GM23338 (cell line): ENCODE results near the gene MEMO1. TPM values are rescaled to one million over a fixed set of nuclear protein-coding genes. Genes with fewer than 3 reads are reported as not detected.

Experiments
- ATAC-seq: fragments of 200-7000 bp; cut with Tn5 transposase; 3 replicates; pipeline ENCODE4 v1.9.1; 2020
- DNase-seq: peaks from one replicate; pipeline ENCODE4 v3.0.0-alpha.2; 2015; ENCODE audit warnings: low spot score
- H2AFZ ChIP-seq: fragments of 200-600 bp; sonication (generic); 2 replicates; pipeline ENCODE4 v1.8.0; 2016; ENCODE audit warnings: antibody characterized with exemption, mild to moderate bottlenecking, moderate library complexity
- H3F3A ChIP-seq: fragments of 200-600 bp; sonication (generic); replicated peaks from 2 replicates; pipeline ENCODE4 v1.8.0; 2017; ENCODE audit warnings: antibody characterized with exemption, mixed run types, low read depth
- H3K27ac ChIP-seq: fragments of 200-600 bp; sonication (generic); 2 replicates; pipeline ENCODE4 v1.6.1; 2016; ENCODE audit warnings: low read depth
- H3K27me3 ChIP-seq: fragments of 200-600 bp; sonication (generic); 2 replicates; pipeline ENCODE4 v1.8.0; 2016; ENCODE audit warnings: mild to moderate bottlenecking, mixed run types, moderate library complexity; ENCODE audit not compliant: insufficient read depth
- H3K36me3 ChIP-seq: fragments of 200-600 bp; sonication (generic); 2 replicates; pipeline ENCODE4 v1.8.0; 2016; ENCODE audit warnings: mild to moderate bottlenecking; ENCODE audit not compliant: insufficient read depth
- H3K4me1 ChIP-seq: fragments of 200-600 bp; sonication (generic); 2 replicates; pipeline ENCODE4 v1.8.0; 2016; ENCODE audit warnings: mild to moderate bottlenecking, moderate library complexity; ENCODE audit not compliant: insufficient read depth
- H3K4me2 ChIP-seq: fragments of 200-600 bp; sonication (generic); 2 replicates; pipeline ENCODE4 v1.7.1; 2017; ENCODE audit warnings: mixed run types
- H3K4me3 ChIP-seq: fragments of 200-600 bp; sonication (generic); 2 replicates; pipeline ENCODE4 v1.6.1; 2016; ENCODE audit warnings: mixed run types
- H3K79me2 ChIP-seq: fragments of 200-600 bp; sonication (generic); replicated peaks from 2 replicates; pipeline ENCODE4 v1.8.0; 2017; ENCODE audit warnings: mild to moderate bottlenecking; ENCODE audit not compliant: insufficient read depth
- H3K9me2 ChIP-seq: fragments of 200-600 bp; sonication (generic); 2 replicates; pipeline ENCODE4 v1.8.0; 2017; ENCODE audit not compliant: insufficient read depth
- H4K20me1 ChIP-seq: fragments of 200-600 bp; sonication (generic); replicated peaks from 2 replicates; pipeline ENCODE4 v1.8.0; 2017; ENCODE audit warnings: mild to moderate bottlenecking; ENCODE audit not compliant: insufficient read depth
- H3K27ac Mint-ChIP-seq: 2 replicates; pipeline ENCODE4 v1.8.0; 2020; ENCODE audit warnings: inconsistent platforms, mild to moderate bottlenecking, moderate library complexity, mixed read lengths
- H3K27me3 Mint-ChIP-seq: 3 replicates; pipeline ENCODE4 v1.8.0; 2022; ENCODE audit warnings: low read depth, mild to moderate bottlenecking, moderate library complexity, mixed read lengths, inconsistent platforms; ENCODE audit not compliant: insufficient read depth, poor library complexity
- H3K36me3 Mint-ChIP-seq: 3 replicates; pipeline ENCODE4 v1.8.0; 2021; ENCODE audit warnings: low read depth, mild to moderate bottlenecking, inconsistent platforms, moderate library complexity, mixed read lengths
- H3K4me1 Mint-ChIP-seq: 3 replicates; pipeline ENCODE4 v1.8.0; 2020; ENCODE audit warnings: mild to moderate bottlenecking, inconsistent platforms, mixed read lengths
- H3K4me3 Mint-ChIP-seq: 3 replicates; pipeline ENCODE4 v1.8.0; 2021; ENCODE audit warnings: moderate library complexity, mild to moderate bottlenecking, inconsistent platforms, mixed read lengths
- H3K9me3 Mint-ChIP-seq: 3 replicates; pipeline ENCODE4 v1.8.0; 2020; ENCODE audit warnings: moderate library complexity, mild to moderate bottlenecking, inconsistent platforms, mixed read lengths
- CREB1 ChIP-seq: fragments of 250-450 bp; sonication (Bioruptor Pico); IDR thresholded peaks from 2 replicates; pipeline ENCODE4 v1.5.0; 2020; ENCODE audit warnings: low read depth, mild to moderate bottlenecking, moderate library complexity
- CTCF ChIP-seq, 2 experiments: fragments of 200-600 bp in 1 of 2; sonication (generic) in 1 of 2; conservative IDR thresholded peaks; 2 replicates each; pipeline versions ENCODE4 v1.5.1 to v1.6.1; 2016 to 2017; ENCODE audit warnings: antibody characterized with exemption in 2 of 2, low read depth in 2 of 2, mild to moderate bottlenecking in 2 of 2, moderate library complexity in 1 of 2
- ETS1 ChIP-seq: IDR thresholded peaks from 2 replicates; pipeline ENCODE4 v1.6.1; 2016; ENCODE audit warnings: antibody characterized with exemption
- EZH2 ChIP-seq: fragments of 200-600 bp; sonication (generic); IDR thresholded peaks from one replicate; pipeline ENCODE4 v1.8.0; 2017; ENCODE audit warnings: antibody characterized with exemption, mild to moderate bottlenecking, low read depth; ENCODE audit not compliant: unreplicated experiment
- EZH2phosphoT487 ChIP-seq: fragments of 200-600 bp; sonication (generic); IDR thresholded peaks from one replicate; pipeline ENCODE4 v1.8.1; 2018; ENCODE audit warnings: antibody characterized with exemption; ENCODE audit not compliant: unreplicated experiment
- JUNB ChIP-seq: IDR thresholded peaks from one replicate; pipeline ENCODE4 v1.6.1; 2016; ENCODE audit warnings: antibody characterized with exemption; ENCODE audit not compliant: unreplicated experiment
- NANOG ChIP-seq: IDR thresholded peaks from 2 replicates; pipeline ENCODE4 v1.6.1; 2016; ENCODE audit warnings: antibody characterized with exemption, borderline replicate concordance
- POLR2AphosphoS5 ChIP-seq: IDR thresholded peaks from 2 replicates; pipeline ENCODE4 v1.6.1; 2016; ENCODE audit warnings: antibody characterized with exemption, low read depth
- REST ChIP-seq: IDR thresholded peaks from one replicate; pipeline ENCODE4 v1.6.1; 2018; ENCODE audit warnings: antibody characterized with exemption; ENCODE audit not compliant: unreplicated experiment
- STAT1 ChIP-seq: IDR thresholded peaks from one replicate; pipeline ENCODE4 v1.6.1; 2016; ENCODE audit warnings: antibody characterized with exemption; ENCODE audit not compliant: unreplicated experiment
- ZNF114 ChIP-seq: fragments of 250-450 bp; sonication (Bioruptor Pico); IDR thresholded peaks from 2 replicates; pipeline ENCODE4 v1.5.0; 2020; ENCODE audit warnings: mild to moderate bottlenecking, moderate library complexity
- ZNF331 ChIP-seq: fragments of 250-450 bp; sonication (Bioruptor Pico); IDR thresholded peaks from 2 replicates; pipeline ENCODE4 v1.5.0; 2020; ENCODE audit warnings: low read depth, mild to moderate bottlenecking, moderate library complexity
- ZNF462 ChIP-seq: fragments of 250-450 bp; sonication (Bioruptor Pico); IDR thresholded peaks from 2 replicates; pipeline ENCODE4 v1.5.0; 2020; ENCODE audit warnings: mild to moderate bottlenecking, moderate library complexity
- polyA plus RNA-seq: library from polyadenylated mRNA; unstranded; fragments of >200 nt; fragmentation: Nextera tagmentation; extraction: Ambion mirVana; gene quantifications from 2 replicates; pipeline ENCODE4 v1.2.1, GENCODE V29; 2016
- total RNA-seq: library from RNA; depleted of rRNA; stranded (reverse); fragments of >200 nt; shearing (Covaris generic); gene quantifications from 2 replicates; pipeline ENCODE4 v1.2.3, GENCODE V29; 2014

MEMO1 gene
- total and polyA plus RNA-seq, 2 experiments from 2014 or later: 39.1 to 67.0 TPM

GRCh38 chr2:32011485-32011960 lies 715 bp upstream of the MEMO1 start:
- Mint-ChIP-seq H3K36me3 (peaks cover 29% of the 10 kb centered on the region), H3K9me3 (no peaks in the 10 kb centered on the region), H3K4me1 (peaks cover 31% of the 10 kb centered on the region), H3K27me3 (peaks cover 4% of the 10 kb centered on the region), H3K4me3 (peak overlapping the region; percentile 86), H3K27ac (peak overlapping the region; percentile 98)
- DNase-seq (no peak), ATAC-seq (no peak)
- Histone ChIP-seq H3K36me3 (0 out of 2 replicates have a peak, but pooled peaks cover 3% of the 10 kb centered on the region), H3K4me1 (peaks cover 10% of the 10 kb centered on the region), H3F3A (no peaks in the 10 kb centered on the region), H3K27me3 (no peaks in the 10 kb centered on the region), H3K27ac (peak overlapping the region; percentile 98), H3K4me2 (peak overlapping the region; percentile 82), H3K9me2 (no peaks in the 10 kb centered on the region), H3K79me2 (peaks cover 31% of the 10 kb centered on the region), H3K4me3 (peak overlapping the region; percentile 62), H2AFZ (no peak overlapping the region), H4K20me1 (peaks cover 22% of the 10 kb centered on the region)
- TF ChIP-seq ZNF114 (CRISPR knock-in tag) (no peak), ETS1 (no peak), REST (no peak), JUNB (no peak), CREB1 (CRISPR knock-in tag) (no peak), EZH2phosphoT487 (no peak), NANOG (no peak), EZH2 (no peak), ZNF462 (no peak), ZNF331 (no peak), CTCF (conservative IDR thresholded peaks at IDR 0.05; ENCODE audit: low read depth in 2 of 2) (no peak), POLR2AphosphoS5 (no peak), STAT1 (no peak)
